Ovary (tissue), 9 donors: ENCODE results near the gene YJEFN3. TPM values are rescaled to one million over a fixed set of nuclear protein-coding genes. Genes with fewer than 3 reads are reported as not detected.

Experiments
- DNase-seq, 5 donors: peaks; one replicate each; pipeline ENCODE4 v3.0.0-alpha.2; 2019 to 2020
- H3K27ac ChIP-seq, 2 donors: fragments of 200-600 bp; one replicate each; pipeline versions ENCODE4 v1.5.1 to v1.8.0; 2019 to 2022
- H3K27me3 ChIP-seq: fragments of 200-600 bp; one replicate; pipeline ENCODE4 v1.8.0; 2022
- H3K36me3 ChIP-seq: fragments of 200-600 bp; sonication (generic); one replicate; pipeline ENCODE4 v1.5.1; 2019
- H3K4me1 ChIP-seq: one replicate; pipeline ENCODE4 v1.8.1; 2013; ENCODE audit warnings: mild to moderate bottlenecking, moderate library complexity; ENCODE audit not compliant: insufficient read depth
- H3K4me3 ChIP-seq: fragments of 200-600 bp; sonication (generic); one replicate; pipeline ENCODE4 v1.5.1; 2017
- H3K9me3 ChIP-seq, 2 donors: fragments of 200-600 bp in 1 of 2; sonication (generic) in 1 of 2; one replicate each; pipeline versions ENCODE4 v1.5.1 to v1.8.1; 2013 to 2019; ENCODE audit warnings: mild to moderate bottlenecking in 1 of 2, moderate library complexity in 1 of 2
- CTCF ChIP-seq, 3 donors: fragments of 450-650 bp in 2 of 3; fragments of 200-600 bp in 1 of 3; IDR thresholded peaks; one replicate each; pipeline versions ENCODE4 v1.5.1 to v1.8.0; 2016 to 2022; ENCODE audit warnings: antibody characterized with exemption in 3 of 3, mild to moderate bottlenecking in 1 of 3
- EP300 ChIP-seq: sonication (generic); formaldehyde crosslinking; IDR thresholded peaks from one replicate; pipeline ENCODE4 v1.6.1; 2017; ENCODE audit warnings: antibody characterized with exemption
- POLR2A ChIP-seq: fragments of 450-650 bp; IDR thresholded peaks from one replicate; pipeline ENCODE4 v1.6.1; 2017; ENCODE audit warnings: antibody characterized with exemption, mild to moderate bottlenecking, moderate library complexity
- WGBS, 3 donors: extraction: QIAGEN DNeasy Blood & Tissue Kit in 1 of 3; methylation state at CpG; one replicate each; pipeline versions ENCODE4 v1.1.5 to v1.1.7; 2013 to 2017; 5-methylcytosine and 5-hydroxymethylcytosine counted together
- intact Hi-C, 4 donors: fragments of 100-400 bp; cut with DNase I; formaldehyde crosslinking; loops; one replicate each; pipeline versions ENCODE4 v1.11.0 to v1.15.1; 2022 to 2023
- polyA plus RNA-seq, 2 donors: library from polyadenylated mRNA; stranded (reverse); fragments of 200-250 nt in 1 of 2; fragments of 350-450 nt in 1 of 2; fragmentation: Illumina TruSeq in 1 of 2; extraction: RNeasy Lipid Tissue Mini Kit (QIAGEN cat#74804) in 1 of 2; gene quantifications; one replicate each; pipeline ENCODE4 v1.2.3, GENCODE V29; 2013 to 2014
- total RNA-seq, 7 donors: library from RNA; depleted of rRNA in 2 of 7; stranded (reverse); fragments of >200 nt in 2 of 7; fragmentation: NEBNext Ultra II Directional in 3 of 7; extraction: Animal tissue kit (Norgen Biotek cat#: 25700) in 3 of 7; gene quantifications; one replicate each; pipeline versions ENCODE4 v1.1.0 to v1.2.4, GENCODE V29; 2016 to 2023
- donor health status: DM: no; HTN: no; CAD: no; lungs with moderate emphysema.
- donor health status: DM: no; HTN: no; CAD: no.
- donor health status: Bipolar disorder and iron deficiency.
- donor health status: DM: yes; HTN: yes; CAD: no.
- donor health status: DM: no; HTN: no; CAD: no.
- donor health status: DM: yes; HTN: yes; CAD: no.

YJEFN3 gene
- total and polyA plus RNA-seq, 9 donors, result 2.0 to 5.0 (median 2.9) TPM

- WGBS, 3 donors, result 91 to 95% (median 92%) methylated on average over 75 of the region's 75 CpGs
- no peaks in the 10 kb centered on the region for H3K9me3 ChIP-seq
- H3K36me3 ChIP-seq, result no peaks in the 10 kb centered on the region
- no peak for TF ChIP-seq POLR2A
- no peak for TF ChIP-seq CTCF (IDR thresholded peaks at IDR 0.05)
- no peak for TF ChIP-seq EP300
- H3K27me3 ChIP-seq, result no peaks in the 10 kb centered on the region
- intact Hi-C loops, result no loop called here
- DNase-seq, result no peak
- H3K4me1 ChIP-seq, result peaks cover 7% of the 10 kb centered on the region
- no peak overlapping the region for H3K4me3 ChIP-seq
- H3K27ac ChIP-seq, result no peak overlapping the region
These were observed 15.7 kb downstream of the YJEFN3 start for GRCh38 chr19:19544257-19544953.

GRCh38 chr19:19544954-19545591 is 16.4 kb downstream of the YJEFN3 start:
- WGBS, 3 donors, result 91 to 94% (median 92%) methylated on average over 37 to 53 of the region's 53 CpGs
- Histone ChIP-seq H3K4me3 (no peak overlapping the region), H3K27me3 (no peaks in the 10 kb centered on the region), H3K4me1 (peaks cover 7% of the 10 kb centered on the region), H3K36me3 (no peaks in the 10 kb centered on the region), H3K9me3 (no peaks in the 10 kb centered on the region), H3K27ac (no peak overlapping the region)
- DNase-seq, result no peak
- TF ChIP-seq CTCF (IDR thresholded peaks at IDR 0.05) (no peak), POLR2A (no peak), EP300 (no peak)
- intact Hi-C loops, result no loop called here

GRCh38 chr19:19545707-19546106 is 17.0 kb downstream of the YJEFN3 start:
- peaks cover 4% of the 10 kb centered on the region for H3K4me1 ChIP-seq
- no peaks in the 10 kb centered on the region for H3K9me3 ChIP-seq
- H3K4me3 ChIP-seq, result no peak overlapping the region
- no peaks in the 10 kb centered on the region for H3K27me3 ChIP-seq
- 95 to 97% (median 95%) methylated on average over 23 of the region's 23 CpGs for WGBS, 3 donors
- DNase-seq, result no peak
- intact Hi-C loops, result no loop called here
- no peaks in the 10 kb centered on the region for H3K36me3 ChIP-seq
- no peak overlapping the region for H3K27ac ChIP-seq
- TF ChIP-seq EP300, result no peak

- 41 to 69% (median 62%) methylated on average over 10 to 19 of the region's 19 CpGs for WGBS, 3 donors
- no peak overlapping the region for H3K4me3 ChIP-seq
- H3K27me3 ChIP-seq, result no peaks in the 10 kb centered on the region
- no peak for DNase-seq
- H3K27ac ChIP-seq, result no peak overlapping the region
- intact Hi-C loops, result no loop called here
- no peaks in the 10 kb centered on the region for H3K9me3 ChIP-seq
- no peaks in the 10 kb centered on the region for H3K4me1 ChIP-seq
- H3K36me3 ChIP-seq, result no peaks in the 10 kb centered on the region
- no peak for TF ChIP-seq POLR2A
- no peak for TF ChIP-seq EP300
- no peak for TF ChIP-seq CTCF (IDR thresholded peaks at IDR 0.05)
These were observed 18.0 kb downstream of the YJEFN3 start for GRCh38 chr19:19546751-19547162.

- intact Hi-C loops, result no loop called here
- 72 to 81% (median 81%) methylated on average over 13 to 15 of the region's 15 CpGs for WGBS, 3 donors
- Histone ChIP-seq H3K4me3 (no peak overlapping the region), H3K27ac (no peak overlapping the region), H3K27me3 (no peaks in the 10 kb centered on the region), H3K36me3 (no peaks in the 10 kb centered on the region), H3K9me3 (no peaks in the 10 kb centered on the region), H3K4me1 (no peaks in the 10 kb centered on the region)
- TF ChIP-seq CTCF (IDR thresholded peaks at IDR 0.05), result no peak
- no peak for TF ChIP-seq POLR2A
- no peak for TF ChIP-seq EP300
- DNase-seq, result no peak
These were observed 19.1 kb downstream of the YJEFN3 start for GRCh38 chr19:19547674-19548336.
